Stomach (tissue), 9 donors: ENCODE data around the gene ADCY9. TPM values are rescaled to one million over a fixed set of nuclear protein-coding genes. Genes with fewer than 3 reads are reported as not detected.

Experiments
- DNase-seq, 2 donors: peaks; one replicate each; pipeline versions ENCODE4 v3.0.0 to v3.0.0-alpha.2; 2013 to 2019
- H3K27ac ChIP-seq, 5 donors: fragments of 200-600 bp in 4 of 5; sonication (generic) in 4 of 5; one replicate each; pipeline ENCODE4 v1.5.1; 2013 to 2019; ENCODE audit warnings: mild to moderate bottlenecking in 1 of 5, moderate library complexity in 1 of 5
- H3K27me3 ChIP-seq, 3 donors: fragments of 200-600 bp; sonication (generic); one replicate each; pipeline ENCODE4 v1.5.1; 2017 to 2019; ENCODE audit warnings: mixed run types in 1 of 3
- H3K36me3 ChIP-seq, 4 donors: fragments of 200-600 bp; sonication (generic); 1 replicate in 3 of 4; 2 replicates in 1 of 4; pipeline ENCODE4 v1.5.1; 2016 to 2019
- H3K4me1 ChIP-seq, 4 donors: fragments of 200-600 bp; sonication (generic); one replicate each; pipeline ENCODE4 v1.5.1; 2016 to 2019
- H3K4me3 ChIP-seq, 4 donors: fragments of 200-600 bp; sonication (generic) in 3 of 4; one replicate each; pipeline ENCODE4 v1.5.1; 2016 to 2019; ENCODE audit warnings: mild to moderate bottlenecking in 1 of 4
- H3K9me3 ChIP-seq, 4 donors: fragments of 200-600 bp; sonication (generic); one replicate each; pipeline ENCODE4 v1.5.1; 2016 to 2019
- EP300 ChIP-seq: sonication (generic); formaldehyde crosslinking; IDR thresholded peaks from one replicate; pipeline ENCODE4 v1.6.1; 2017; ENCODE audit warnings: antibody characterized with exemption
- POLR2A ChIP-seq, 4 donors: fragments of 450-650 bp; IDR thresholded peaks; one replicate each; pipeline ENCODE4 v1.6.1; 2016; ENCODE audit warnings: antibody characterized with exemption in 4 of 4, control low read depth in 2 of 4, mild to moderate bottlenecking in 1 of 4, moderate library complexity in 1 of 4
- POLR2AphosphoS5 ChIP-seq, 3 donors: sonication (generic); formaldehyde crosslinking; IDR thresholded peaks; one replicate each; pipeline ENCODE4 v1.6.1; 2016; ENCODE audit warnings: antibody characterized with exemption in 3 of 3
- WGBS, 5 donors: extraction: QIAGEN DNeasy Blood & Tissue Kit in 3 of 5; methylation state at CpG; one replicate each; pipeline versions ENCODE4 v1.1.5 to v1.1.7; 2013 to 2018; 5-methylcytosine and 5-hydroxymethylcytosine counted together
- intact Hi-C: fragments of 100-400 bp; cut with DNase I; formaldehyde crosslinking; loops from one replicate; pipeline ENCODE4 v1.15.1; 2023; ENCODE audit warnings: low total_unique reads
- polyA plus RNA-seq, 3 donors: library from polyadenylated mRNA; stranded (reverse); fragments of 200-250 nt; gene quantifications; one replicate each; pipeline ENCODE4 v1.2.3, GENCODE V29; 2013
- total RNA-seq, 5 donors: library from RNA; depleted of rRNA; stranded (reverse); fragments of >200 nt; gene quantifications; one replicate each; pipeline versions ENCODE4 v1.1.0 to v1.2.3, GENCODE V29; 2014 to 2016
- TF ChIP-seq, protein P1 (sequence below), 7 experiments: fragments of 450-650 bp in 4 of 7; fragments of 200-600 bp in 3 of 7; sonication (generic) in 3 of 7; IDR thresholded peaks; one replicate each; pipeline ENCODE4 v1.5.1; 2016 to 2019; ENCODE audit warnings: antibody characterized with exemption in 7 of 7, control low read depth in 2 of 7, mild to moderate bottlenecking in 1 of 7
- donor health status: healthy with polysubstance abuse.
- donor health status: Bipolar disorder and iron deficiency.
- donor health status: healthy.

The ADCY9 gene
- total and polyA plus RNA-seq, 8 donors = 1.7 to 55.0 (median 12.9) TPM

DNA sequence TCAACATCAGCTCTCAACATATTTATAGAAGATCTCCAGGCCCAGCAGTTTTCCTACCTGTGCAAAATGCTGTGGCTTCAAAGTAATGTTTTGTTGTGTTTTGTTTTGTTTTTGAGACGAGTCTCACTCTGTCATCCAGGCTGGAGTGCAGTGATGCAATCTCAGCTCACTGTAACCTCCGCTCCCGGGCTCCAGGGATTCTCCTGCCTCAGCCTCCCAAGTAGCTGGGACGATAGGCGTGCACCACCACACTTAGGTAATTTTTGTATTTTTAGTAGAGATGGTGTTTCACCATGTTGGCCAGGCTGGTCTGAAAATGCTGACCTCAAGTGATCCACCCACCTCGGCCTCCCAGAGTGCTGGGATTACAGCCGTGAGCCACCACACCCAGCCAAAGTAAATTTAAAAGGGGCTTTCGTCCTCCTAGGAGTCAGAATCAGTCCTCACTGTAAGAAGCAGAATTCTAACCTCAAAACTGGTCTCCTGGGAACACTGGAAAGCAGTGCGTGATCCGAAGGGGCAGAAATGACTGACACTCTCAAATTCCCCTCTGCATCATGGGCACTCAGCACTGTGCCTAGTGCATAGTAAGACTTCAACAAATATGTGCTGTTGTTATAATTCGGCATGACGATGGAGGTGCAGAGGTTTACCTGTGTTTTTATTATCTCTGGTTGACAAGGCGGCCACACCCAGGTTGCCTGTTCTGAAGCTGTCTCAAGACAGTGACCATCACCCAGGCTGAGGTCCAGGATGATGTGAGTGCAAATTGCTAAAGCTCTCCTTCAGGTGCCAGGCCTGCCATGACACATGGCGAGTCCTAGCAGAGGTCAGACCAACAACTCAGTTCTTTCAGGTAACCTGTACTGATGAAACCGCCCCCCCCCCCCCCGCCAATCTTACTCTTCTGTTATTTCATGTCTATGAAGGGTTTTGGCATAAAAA lies 59.8 kb downstream of the ADCY9 start:
- 80 to 89% (median 84%) methylated on average over 15 to 16 of the region's 16 CpGs for WGBS, 5 donors
- Histone ChIP-seq H3K4me1 (peaks cover 6 to 31% (median 21%) of the 10 kb centered on the region in 4 donors), H3K4me3 (no peak overlapping the region), H3K27me3 (no peaks in the 10 kb centered on the region), H3K27ac (peak overlapping the region in 1 of 5 donors; percentile 11), H3K9me3 (peaks cover 0 to 12% (median 3%) of the 10 kb centered on the region in 4 donors), H3K36me3 (no peaks in the 10 kb centered on the region)
- no peak for DNase-seq
- TF ChIP-seq POLR2A (IDR thresholded peaks at IDR 0.05) (no peak), EP300 (no peak), POLR2AphosphoS5 (IDR thresholded peaks at IDR 0.05) (no peak)
- TF ChIP-seq, protein P1, sequence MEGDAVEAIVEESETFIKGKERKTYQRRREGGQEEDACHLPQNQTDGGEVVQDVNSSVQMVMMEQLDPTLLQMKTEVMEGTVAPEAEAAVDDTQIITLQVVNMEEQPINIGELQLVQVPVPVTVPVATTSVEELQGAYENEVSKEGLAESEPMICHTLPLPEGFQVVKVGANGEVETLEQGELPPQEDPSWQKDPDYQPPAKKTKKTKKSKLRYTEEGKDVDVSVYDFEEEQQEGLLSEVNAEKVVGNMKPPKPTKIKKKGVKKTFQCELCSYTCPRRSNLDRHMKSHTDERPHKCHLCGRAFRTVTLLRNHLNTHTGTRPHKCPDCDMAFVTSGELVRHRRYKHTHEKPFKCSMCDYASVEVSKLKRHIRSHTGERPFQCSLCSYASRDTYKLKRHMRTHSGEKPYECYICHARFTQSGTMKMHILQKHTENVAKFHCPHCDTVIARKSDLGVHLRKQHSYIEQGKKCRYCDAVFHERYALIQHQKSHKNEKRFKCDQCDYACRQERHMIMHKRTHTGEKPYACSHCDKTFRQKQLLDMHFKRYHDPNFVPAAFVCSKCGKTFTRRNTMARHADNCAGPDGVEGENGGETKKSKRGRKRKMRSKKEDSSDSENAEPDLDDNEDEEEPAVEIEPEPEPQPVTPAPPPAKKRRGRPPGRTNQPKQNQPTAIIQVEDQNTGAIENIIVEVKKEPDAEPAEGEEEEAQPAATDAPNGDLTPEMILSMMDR (IDR thresholded peaks at IDR 0.05) = no peak
- intact Hi-C loops = no loop called here

DNA sequence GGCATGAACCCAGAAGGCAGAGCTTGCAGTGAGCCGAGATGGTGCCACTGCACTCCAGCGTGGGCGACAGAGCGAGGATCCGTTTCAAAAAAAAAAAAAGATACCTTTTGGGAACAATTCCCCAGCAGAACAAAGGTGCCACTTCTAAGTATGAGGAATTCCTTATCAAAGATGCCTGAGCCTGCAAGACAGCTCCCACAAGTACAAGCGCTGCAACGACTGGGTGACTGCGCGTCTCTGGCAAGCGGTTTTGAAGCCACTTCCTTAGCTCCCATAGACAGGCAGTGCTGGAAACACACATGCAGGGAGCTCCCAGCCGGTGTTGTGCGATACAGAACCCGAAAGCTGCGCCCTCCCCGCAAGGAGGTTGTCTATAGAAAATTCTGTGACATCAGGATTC lies 60.5 kb downstream of the ADCY9 start:
- H3K4me3 ChIP-seq = no peak overlapping the region
- H3K27me3 ChIP-seq = no peaks in the 10 kb centered on the region
- peaks cover 0 to 7% (median 3%) of the 10 kb centered on the region in 4 donors for H3K9me3 ChIP-seq
- peaks cover 6 to 31% (median 21%) of the 10 kb centered on the region in 4 donors for H3K4me1 ChIP-seq
- 90 to 95% (median 93%) methylated on average over 15 of the region's 15 CpGs for WGBS, 5 donors
- intact Hi-C loops = no loop called here
- no peak for DNase-seq
- TF ChIP-seq, protein P1 (IDR thresholded peaks at IDR 0.05) = no peak
- TF ChIP-seq EP300 = no peak
- TF ChIP-seq POLR2A (IDR thresholded peaks at IDR 0.05) = no peak
- no peak for TF ChIP-seq POLR2AphosphoS5 (IDR thresholded peaks at IDR 0.05)
- H3K27ac ChIP-seq = peak overlapping the region in 1 of 5 donors; percentile 11
- no peaks in the 10 kb centered on the region for H3K36me3 ChIP-seq

- intact Hi-C loops = no loop called here
- DNase-seq = peak in 1 of 2 donors; percentile 65
- 21 to 49% (median 40%) methylated on average over 18 of the region's 18 CpGs for WGBS, 5 donors
- peak overlapping the region in 2 of 4 donors; percentile 16 to 18 for H3K4me3 ChIP-seq
- H3K4me1 ChIP-seq = peaks cover 6 to 36% (median 21%) of the 10 kb centered on the region in 4 donors
- no peaks in the 10 kb centered on the region for H3K36me3 ChIP-seq
- no peaks in the 10 kb centered on the region for H3K27me3 ChIP-seq
- TF ChIP-seq EP300 = no peak
- TF ChIP-seq POLR2A (IDR thresholded peaks at IDR 0.05) = no peak
- no peak for TF ChIP-seq POLR2AphosphoS5 (IDR thresholded peaks at IDR 0.05)
- TF ChIP-seq, protein P1 (IDR thresholded peaks at IDR 0.05) = no peak
- no peaks in the 10 kb centered on the region for H3K9me3 ChIP-seq
- H3K27ac ChIP-seq = peak overlapping the region; percentile 28 to 84 (median 75)
Measured at GRCh38 chr16:4053301-4053845, 62.9 kb downstream of the ADCY9 start.

DNA sequence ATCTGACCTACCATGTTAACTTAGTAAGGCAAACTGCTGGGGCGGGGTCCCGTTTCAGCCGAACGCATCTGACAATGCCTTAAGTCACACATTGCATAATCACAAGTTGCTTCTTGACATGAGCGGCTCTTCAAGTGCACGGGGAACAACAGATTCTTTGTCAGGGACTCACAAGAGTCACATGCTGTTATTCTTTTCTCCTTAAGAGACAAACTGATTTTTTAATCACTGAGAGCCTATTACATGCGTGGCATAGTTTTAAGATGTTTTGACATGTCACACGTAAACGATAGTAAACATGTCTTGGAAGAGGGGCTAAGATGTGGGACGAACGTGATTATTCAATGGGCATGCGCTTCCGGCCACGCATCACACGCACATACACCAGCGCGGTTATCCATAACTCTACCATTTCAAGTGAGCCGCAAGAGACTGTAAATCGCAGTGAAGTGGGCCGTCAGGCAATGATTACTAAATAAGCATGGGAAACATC lies 63.4 kb downstream of the ADCY9 start:
- TF ChIP-seq POLR2AphosphoS5 (IDR thresholded peaks at IDR 0.05) (peak in 1 of 3 donors; percentile 31), EP300 (no peak)
- 61 to 77% (median 68%) methylated on average over 20 of the region's 20 CpGs for WGBS, 5 donors
- intact Hi-C loops = no loop called here
- H3K36me3 ChIP-seq = no peaks in the 10 kb centered on the region
- H3K4me3 ChIP-seq = peak overlapping the region in 1 of 4 donors; percentile 18
- peaks cover 6 to 40% (median 22%) of the 10 kb centered on the region in 4 donors for H3K4me1 ChIP-seq
- H3K9me3 ChIP-seq = no peaks in the 10 kb centered on the region
- H3K27ac ChIP-seq = peak overlapping the region in 4 of 5 donors; percentile 66 to 84 (median 76)
- DNase-seq = peak in 1 of 2 donors; percentile 23
- H3K27me3 ChIP-seq = no peaks in the 10 kb centered on the region
